Measurements from ENCODE around the gene SRPK1.

SRPK1 gene

DNA sequence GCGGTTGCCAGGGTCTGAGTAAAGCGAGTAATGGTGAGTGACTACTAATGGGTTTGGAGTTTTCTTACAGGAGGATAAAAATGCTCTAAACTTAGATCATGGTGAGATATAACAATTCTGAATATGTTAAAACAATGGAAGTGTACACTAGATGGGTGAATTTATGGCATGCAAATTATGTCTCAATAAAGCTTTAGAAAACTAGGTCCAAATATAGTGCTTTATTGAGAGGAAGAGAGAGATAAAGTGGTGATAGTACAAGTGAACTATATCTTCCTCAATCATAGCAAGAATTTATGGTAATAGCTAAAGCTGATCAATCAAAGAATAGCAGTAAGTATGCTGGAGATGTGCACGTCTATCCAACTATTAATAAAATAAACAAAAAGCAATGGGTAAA is 23.9 kb downstream of the SRPK1 start:
- FAIRE-seq = no peak

DNA sequence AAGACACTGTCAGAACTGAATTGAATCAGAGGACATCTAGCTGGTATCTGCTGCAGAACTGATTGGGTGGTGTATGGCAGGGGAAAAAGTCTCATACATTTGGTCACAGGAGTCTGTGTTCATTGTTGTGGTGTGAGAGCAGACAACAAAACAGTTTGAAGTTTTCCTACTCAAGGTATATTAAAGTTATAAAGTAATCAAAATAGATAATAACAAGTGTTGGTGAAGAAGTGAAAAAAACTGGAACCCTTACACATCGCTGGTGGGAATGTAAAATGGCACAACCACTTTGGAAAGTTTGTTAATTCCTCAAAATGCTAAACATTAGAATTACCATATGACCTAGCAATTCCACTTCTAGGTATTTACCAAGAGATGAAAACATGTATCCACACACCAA is 24.7 kb downstream of the SRPK1 start:
- no peak for FAIRE-seq

DNA sequence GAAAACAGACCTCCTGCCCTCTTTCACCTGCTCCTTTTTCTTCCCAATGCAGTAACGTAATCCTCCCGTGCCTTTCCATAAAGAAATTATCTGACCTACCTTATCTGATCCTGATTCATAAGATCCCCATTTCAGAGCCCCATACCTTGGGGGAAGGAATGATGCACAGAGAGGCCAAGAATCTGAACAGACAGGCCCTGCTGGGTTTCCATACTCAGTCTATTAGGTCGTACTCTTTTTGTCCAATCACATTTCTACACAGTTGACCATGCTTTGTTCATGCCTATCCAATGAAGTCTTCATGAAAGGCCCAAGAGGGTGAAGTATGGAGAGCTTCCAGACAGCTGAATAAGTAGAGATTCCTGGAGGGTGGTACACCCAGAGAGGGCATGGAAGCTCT is 25.3 kb downstream of the SRPK1 start:
- FAIRE-seq = no peak

DNA sequence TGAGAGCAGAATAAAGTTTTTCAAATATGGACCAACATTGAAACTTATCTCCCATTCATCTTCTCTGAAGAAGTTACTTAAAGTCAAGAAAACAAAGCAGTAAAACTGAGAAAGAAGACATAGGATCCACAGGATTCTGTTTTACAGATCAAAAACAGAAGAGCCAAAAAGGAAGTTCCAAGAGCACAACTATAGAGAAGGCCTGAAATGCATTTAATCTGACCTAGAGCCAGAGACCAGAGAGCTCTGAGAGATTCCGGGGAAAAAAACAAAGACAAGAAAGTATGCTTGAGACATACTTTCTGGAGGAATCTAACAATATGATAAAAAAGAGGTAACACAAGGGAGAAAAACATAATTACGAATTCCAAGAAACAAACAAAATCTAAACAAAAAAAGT is 26.1 kb downstream of the SRPK1 start:
- FAIRE-seq = no peak

DNA sequence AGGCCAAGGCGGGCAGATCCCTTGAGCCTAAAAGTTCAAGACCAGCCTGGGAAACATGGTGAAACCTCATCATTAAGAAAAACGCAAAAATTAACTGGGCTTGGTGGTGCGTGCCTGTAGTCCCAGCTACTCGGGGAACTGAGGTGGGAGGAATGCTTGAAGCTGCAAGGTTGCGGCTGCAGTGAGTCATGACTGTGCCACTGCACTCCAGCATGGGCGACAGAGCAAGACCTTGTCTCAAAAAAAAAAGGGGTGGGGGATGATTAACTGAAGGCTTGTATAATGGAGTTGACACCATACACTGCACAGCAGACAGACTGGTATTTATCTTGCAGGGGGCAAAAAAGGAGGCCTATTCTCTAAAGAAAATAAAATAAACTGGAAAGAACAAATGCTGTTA is 27.7 kb downstream of the SRPK1 start:
- no peak for FAIRE-seq

DNA sequence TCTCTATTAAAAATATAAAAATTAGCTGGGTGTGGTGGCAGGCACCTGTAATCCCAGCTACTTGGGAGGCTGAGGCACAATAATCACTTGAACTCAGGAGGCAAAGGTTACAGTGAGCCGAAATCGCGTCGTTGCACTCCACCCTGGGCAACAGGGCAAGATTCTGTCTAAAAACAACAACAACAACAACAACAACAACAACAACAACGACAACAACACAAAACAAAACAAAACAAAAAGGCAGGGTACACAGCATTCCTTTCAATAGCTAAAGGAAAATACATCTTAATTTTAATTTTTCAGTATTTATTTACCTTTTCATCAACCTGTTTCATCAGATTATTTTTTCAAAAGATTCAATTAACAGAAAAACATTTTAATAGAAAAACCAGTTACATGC is 28.4 kb downstream of the SRPK1 start:
- FAIRE-seq = no peak

DNA sequence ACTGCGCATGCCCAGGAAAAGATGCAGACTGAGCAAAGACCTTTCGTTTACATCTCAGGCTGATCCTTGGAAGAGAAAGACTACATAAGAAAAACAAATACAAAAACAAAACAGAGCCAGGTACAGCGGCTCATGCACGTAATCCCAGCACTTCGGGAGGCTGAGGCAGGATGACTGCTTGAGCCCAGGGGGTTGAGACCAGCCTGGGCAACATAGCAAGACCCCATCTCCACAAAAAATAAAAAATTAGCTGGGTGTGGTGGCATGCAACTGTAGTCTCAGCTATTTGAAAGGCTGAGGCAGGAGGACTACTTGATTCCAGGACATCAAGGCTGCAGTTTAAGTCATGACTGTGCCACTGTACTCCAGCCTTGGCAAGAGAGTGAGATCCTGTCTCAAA is 41.7 kb downstream of the SRPK1 start:
- FAIRE-seq = no peak

DNA sequence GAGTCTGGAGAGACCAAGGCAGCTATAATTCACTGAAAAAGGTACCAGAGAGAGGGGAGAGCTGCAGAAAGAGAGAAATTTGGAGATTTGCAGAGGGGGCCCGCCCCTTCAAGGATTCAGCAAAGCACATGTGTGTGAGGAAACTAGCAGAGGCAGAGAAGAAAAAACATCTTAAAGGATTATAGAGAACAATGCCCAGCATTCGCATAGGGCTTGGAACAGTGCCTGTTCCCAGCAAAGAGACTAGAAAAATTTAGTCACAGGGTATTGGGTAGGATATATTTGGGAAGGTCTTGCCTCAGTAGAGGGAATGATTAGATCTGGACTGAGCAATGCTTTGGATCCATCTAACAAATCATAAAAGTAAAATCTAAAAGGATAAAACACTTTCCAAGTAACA is 44.0 kb downstream of the SRPK1 start:
- no peak for FAIRE-seq

DNA sequence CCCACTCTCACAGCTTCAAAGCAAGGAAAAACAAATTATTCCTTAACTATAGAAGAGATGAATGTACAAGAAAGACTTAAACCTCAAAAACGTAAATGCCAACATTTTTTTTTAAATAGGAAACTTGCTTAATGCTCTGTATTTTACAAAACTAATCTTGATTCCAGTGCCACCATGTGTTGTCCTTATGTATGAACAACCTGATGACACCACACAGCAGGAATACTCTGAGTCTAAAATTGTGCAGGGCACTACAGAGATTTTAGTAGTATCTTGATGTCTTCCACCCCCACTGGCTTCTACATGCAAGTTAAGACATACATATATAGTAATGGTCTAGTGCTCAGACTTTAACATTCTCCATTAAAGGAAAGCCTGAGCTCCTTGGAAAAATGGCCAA is 46.2 kb downstream of the SRPK1 start:
- FAIRE-seq = no peak

DNA sequence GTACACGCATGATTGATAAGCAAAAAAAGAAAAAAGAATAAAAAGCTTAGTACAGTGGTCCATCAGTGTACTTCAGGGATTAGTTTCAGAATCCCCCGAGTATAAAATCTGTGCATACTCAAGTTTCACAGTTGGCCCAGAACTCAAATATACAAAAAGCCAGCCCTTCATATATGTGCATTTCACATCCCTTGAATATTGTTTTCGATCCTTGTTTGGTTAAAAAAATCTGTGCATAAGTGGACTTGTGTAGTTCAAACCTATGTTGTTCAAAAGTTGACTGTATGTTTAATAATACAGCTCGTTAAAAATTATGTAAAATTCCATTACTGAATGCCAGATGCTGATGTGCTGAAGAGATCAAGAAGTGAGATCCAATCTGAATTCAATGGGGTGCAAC is 61.5 kb downstream of the SRPK1 start:
- FAIRE-seq = no peak

DNA sequence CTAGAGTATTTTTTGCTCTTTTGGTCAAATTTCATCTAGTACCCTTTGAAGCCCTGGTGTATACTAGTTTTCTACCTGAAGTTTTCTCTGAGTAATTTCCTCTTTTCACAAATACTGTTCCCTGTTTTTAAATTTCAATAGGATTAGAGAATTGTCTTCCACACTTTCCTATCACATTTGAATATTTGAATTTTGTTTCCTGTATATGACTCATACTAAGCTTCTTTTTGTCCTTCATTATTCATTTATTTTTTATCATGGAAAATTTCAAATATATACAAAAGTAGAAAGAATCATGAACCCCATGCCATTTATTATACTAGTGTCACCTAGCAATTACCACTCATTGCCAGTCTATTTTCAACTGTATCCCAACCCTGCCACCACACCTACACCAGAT is 63.0 kb downstream of the SRPK1 start:
- no peak for FAIRE-seq

DNA sequence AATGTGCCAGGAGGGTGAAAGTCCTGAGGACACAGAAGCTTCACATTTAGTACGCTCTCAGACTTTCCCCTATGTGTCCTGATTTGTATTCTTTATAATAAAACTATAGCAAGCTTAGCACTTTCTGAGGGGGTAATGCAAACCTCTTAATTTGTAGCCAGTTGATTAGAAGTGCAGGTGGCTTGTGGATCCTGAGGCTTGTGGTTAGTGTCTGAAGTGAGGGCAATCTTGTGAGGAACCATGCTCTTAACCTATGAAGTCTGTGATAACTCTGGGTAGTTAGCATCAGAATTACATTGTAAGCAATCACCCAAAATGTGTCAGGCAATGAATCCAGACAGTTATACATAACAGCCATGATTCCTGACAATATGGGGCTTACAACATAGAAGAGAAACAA is 64.6 kb downstream of the SRPK1 start:
- FAIRE-seq = no peak

DNA sequence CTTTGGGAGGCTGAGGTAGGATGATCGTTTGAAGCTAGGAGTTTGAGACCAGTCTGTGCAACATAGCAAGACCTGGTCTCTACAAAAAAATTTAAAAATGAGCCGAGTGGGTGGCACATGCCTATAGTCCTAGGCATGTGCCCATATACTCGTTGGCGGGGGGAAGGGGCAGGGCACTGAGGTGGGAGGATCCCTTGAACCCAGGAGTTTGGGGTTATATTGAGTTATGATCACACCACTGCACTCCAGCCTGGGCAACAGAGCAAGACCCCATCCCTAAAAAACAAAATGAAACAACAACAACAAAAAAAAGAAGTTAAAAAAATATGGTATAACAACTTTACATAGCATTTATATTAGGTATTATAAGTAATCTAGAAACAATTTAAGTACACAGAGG is 67.9 kb downstream of the SRPK1 start:
- FAIRE-seq = no peak

DNA sequence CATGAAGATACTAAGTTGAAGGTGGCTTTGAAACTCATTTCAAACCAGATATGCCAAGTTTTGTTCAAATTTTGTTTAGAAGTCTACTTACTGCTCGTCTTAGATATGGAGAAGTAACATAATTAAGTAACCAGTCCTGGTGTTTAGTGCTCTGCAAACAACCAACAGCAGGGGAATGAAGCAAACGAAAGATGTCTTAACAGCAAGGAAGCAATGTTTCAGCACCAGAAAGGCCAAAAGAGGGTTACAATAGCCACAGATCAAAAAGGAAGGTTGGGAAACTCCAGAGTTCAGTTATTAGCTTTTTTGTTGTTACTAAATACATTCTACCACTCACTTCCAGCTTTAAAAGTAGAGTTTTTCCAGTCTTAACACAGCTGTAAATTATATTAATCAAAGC is 70.7 kb downstream of the SRPK1 start:
- no peak for FAIRE-seq

DNA sequence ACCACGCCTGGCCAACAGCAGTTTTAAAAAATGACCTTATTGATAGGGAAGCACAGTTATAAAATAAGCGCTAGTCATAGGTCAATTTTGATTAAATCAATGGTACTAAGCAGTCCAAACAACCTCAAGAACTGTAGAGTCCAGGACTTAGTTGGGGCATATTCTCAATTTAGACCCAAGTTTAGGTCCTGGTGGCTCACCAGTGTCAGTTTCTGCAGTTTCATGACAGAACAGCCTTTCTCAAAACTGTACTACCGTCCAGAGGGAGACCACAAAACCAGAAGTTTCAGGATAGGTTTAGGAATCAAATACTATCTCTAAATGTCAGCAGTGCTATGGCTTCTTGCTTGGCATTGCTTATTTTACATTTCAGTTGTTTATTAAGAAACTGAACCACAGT is 76.6 kb downstream of the SRPK1 start:
- no peak for FAIRE-seq

DNA sequence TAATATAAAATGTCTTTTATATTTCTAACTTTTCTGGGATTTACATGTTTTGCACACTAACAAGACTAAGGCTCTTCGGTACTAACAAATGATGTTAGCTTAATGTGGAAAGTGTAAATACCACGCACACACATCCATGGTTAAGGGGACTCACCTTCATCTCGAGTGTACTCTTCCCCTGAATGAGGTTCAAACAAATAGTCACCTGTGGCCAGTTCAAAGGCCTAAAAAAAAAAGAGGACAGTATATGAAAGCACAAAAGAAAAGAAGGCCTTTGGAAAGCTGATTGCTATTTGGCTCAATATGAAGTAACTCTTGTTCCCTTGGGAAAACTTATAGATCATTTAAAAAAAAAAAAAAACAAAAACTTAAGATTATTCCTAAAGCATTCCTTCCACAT is 78.5 kb downstream of the SRPK1 start:
- no peak for FAIRE-seq

DNA sequence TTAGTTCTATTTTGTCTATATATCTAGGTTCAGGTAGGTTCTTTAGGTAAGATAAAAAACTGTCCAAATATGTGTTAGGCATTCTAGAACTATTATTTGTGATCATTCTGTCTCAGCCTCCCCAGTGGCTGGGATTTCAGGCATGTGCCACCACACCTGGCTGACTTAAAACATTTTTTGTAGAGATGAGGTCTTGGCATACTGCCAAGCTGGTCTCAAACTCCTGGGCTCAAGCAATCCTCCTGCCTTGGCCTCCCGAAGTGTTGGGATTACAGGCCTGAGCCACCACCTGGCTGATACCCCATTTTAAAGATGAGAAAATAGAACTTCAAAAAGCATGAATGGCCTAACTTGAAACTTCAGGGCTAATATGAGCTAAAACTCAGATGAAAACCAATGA is 81.9 kb downstream of the SRPK1 start:
- no peak for FAIRE-seq

DNA sequence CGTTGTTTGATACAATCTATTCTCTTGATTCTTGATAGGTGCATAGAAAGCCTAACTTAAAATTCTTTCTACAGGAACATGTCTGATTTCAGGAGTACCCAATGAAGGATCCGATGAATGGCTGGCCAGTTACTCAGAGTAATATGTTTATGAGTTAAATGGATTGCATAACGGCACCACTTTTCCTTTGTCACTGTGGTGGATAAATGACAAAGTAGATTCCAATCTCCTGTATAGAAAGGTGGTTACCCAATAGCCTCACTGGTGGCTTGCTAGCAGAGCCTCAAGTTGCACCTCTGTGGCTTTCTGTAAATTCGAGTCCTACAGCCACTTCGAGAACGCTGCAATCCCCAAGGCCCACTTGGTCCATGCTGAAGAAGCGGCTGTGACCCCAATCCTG is 87.4 kb downstream of the SRPK1 start:
- no peak for FAIRE-seq

DNA sequence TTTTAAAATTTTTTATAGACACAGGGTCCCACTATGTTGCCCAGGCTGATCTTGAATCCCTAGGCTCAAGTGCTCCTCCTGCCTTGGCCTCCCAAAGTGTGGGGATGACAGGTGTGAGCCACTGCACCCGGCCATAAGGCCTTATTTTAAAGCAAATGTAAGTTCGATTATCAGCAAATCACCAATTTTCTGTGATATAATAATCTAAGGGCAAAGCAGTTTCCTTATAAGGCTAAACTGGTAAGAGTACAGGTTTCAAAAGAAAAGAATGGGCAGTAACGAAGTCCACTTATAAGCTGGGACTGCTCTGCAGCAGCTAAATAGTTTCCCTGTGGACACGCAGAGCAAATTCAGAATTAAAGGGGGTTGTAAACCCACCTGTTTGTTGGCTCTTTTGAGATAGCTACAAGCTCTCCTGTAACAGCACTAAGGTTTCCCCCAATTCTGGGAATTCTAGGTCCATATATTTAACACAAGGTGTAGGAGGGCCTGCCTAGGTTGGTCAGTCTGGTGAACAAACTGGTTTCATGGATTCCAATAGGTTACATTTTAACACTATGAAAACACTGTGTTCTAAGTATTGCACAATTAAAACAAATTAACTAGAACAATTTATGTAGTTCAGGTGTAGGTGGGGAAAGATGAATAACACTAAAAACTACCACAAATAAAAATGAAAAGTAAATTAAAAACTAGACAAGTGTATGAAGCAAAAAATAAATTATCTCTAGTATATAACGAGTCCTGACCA is 89.5 kb downstream of the SRPK1 start:
- no peak for FAIRE-seq

DNA sequence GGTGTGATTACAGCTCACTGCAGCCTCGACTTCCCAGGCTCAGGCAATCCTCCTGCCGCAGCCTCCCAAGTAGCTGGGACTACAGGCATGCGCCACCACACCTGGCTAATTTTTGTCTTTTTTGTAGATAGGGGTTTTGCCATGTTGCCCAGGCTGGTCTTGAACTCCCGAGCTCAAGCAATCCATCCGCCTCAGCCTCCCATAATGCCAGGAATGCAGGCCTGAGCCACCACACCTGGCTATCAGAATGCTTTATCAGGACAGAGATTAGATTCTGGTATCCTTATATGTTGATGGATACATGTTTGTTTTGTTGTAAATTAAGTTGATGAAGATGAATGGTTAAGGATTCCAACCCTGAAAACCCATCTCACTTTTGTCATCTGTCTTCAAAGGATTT is 91.6 kb downstream of the SRPK1 start:
- no peak for FAIRE-seq

DNA sequence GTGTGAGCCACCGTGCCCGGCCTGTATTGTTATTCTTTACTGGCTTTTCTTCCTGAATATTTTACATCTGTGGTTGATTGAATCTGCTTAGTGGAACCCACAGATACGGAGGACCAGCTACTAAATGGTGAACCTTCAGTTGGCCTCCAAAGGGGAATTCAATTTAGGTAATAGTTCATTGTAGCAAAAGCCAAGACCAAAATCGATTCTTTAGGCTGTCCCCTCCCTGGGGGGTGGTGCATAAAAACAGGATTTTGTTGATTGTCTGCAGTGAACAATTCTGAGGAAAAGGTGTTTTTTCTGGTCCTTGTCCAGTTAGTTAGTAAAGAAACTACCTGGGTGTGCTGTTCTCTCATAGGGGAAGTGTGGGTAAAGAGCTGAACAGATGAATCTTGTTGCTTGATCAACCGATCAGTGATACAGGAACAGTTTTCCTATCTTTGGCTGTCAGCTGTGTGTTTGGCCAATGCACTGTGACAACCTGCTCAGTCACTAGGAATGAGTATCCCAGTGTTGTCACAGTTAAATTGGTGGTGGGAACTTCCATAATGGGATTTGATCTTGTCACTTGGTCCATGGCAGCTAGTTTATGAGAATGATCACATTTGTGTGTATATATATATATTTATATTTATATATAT is 96.2 kb downstream of the SRPK1 start:
- no peak for FAIRE-seq

DNA sequence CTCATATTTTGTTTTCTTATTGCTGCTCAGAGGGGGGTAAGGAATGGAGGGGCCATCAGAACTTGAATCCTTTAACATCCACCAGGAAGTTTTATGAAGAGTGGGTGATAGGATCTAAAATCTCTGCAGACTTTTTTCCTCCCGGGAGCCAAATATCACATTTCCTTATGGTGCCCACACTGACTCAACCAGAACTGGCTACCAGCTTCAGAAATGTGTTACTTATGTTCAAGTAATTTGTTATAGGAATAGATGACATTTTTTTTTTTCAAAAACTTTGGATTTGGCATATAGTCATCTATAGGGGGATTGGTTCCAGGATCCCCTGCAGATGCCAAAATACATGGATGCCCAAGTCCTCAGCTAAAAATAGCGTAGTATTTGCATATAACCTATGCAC is 97.3 kb downstream of the SRPK1 start:
- no peak for FAIRE-seq

DNA sequence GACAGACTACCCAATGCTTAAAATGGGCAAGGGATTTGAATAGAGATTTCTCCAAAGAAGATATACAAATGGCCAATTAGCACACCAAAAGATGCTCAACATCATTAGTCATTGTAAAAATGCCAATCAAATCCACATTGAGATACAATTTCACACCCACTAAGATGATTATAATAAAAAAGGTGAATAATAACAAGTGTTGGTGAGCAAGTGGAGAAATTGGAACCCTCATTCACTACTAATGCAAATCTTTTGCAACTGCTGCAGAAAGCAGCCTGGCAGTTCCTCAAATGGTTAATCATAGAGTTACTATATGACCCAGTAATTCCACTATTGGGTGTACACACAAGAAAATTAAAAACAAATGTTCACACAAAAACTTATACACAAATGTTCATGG is 103.4 kb downstream of the SRPK1 start:
- FAIRE-seq = no peak

DNA sequence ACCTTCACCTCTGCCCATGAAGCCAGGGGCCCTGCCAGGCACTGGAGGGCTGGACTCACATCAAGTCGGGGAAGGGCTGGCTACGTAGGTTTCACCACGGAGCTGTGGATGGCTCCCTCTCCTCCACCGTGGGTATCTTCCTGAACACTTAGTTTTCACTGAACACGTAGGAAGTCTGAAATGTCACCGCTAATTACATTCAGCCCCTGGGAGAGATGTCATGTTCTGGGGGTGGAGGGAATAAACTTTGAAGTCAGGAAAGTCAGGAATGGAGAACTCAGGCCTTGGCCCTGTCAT is 109.3 kb downstream of the SRPK1 start:
- FAIRE-seq = no peak

DNA sequence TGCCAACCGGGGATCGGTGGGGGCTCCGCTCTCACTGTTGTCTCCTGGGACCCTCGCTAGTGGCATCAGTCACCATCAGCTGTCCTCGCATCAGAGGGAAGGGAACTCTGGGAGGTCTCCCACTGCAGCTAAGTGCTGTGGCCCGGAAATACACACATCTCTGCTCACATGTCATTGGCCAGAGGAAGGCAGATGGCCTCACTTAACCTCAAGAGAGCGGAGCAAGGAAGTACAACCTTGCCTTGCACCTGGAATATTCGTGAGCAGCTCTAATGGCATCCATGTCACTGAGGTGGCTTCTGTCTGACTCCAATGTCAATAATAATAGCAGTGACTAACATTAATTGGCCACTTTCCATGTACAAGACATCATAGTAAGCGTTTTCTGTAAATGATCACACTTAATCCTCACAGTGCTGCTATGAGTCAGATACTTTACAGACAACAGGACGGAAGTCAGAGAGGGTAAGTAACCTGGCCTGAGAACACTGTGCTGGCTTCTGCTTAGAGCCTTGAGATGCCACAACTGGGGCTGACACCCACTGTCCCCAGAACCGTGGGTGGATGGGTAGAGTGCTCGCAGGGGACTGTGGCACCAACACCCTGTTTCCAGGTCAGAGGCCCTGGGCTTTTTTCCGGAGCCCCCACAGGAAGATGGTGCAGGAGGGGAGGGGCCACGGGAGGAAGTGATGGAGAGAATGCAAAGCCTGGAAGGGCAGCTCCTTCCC is 109.8 kb downstream of the SRPK1 start:
- FAIRE-seq = no peak

Measured in TTC549 (cell line).